ENCODE results near the gene PRKCQ.

The PRKCQ gene

GRCh38 chr10:6456067-6456466 is 124.0 kb downstream of the PRKCQ start:
- Histone ChIP-seq H3K27ac (ENCODE audit: low read depth, low read length, poor library complexity, severe bottlenecking) (no peak overlapping the region), H3K9me2 (ENCODE audit: low read depth, low read length) (no peaks in the 10 kb centered on the region), H3K4me1 (ENCODE audit: insufficient read depth, low read length, severe bottlenecking) (no peaks in the 10 kb centered on the region), H3F3A (ENCODE audit: insufficient read depth, low read length) (no peaks in the 10 kb centered on the region), H3K36me3 (ENCODE audit: insufficient read depth, low read length) (no peaks in the 10 kb centered on the region), H3K4me3 (ENCODE audit: low read depth, low read length, poor library complexity, severe bottlenecking) (no peak overlapping the region), H3K79me2 (ENCODE audit: insufficient read depth, low read length) (no peaks in the 10 kb centered on the region), H3K27me3 (ENCODE audit: insufficient read depth, low read length) (no peaks in the 10 kb centered on the region), H2AFZ (ENCODE audit: low read length) (no peak overlapping the region), H3K9me3 (ENCODE audit: low read length) (no peaks in the 10 kb centered on the region), H3K4me2 (ENCODE audit: low read length) (no peak overlapping the region), H3K9ac (ENCODE audit: low read length) (no peak overlapping the region), H4K20me1 (ENCODE audit: insufficient read depth, low read length) (no peaks in the 10 kb centered on the region)
- TF ChIP-seq, protein P1, sequence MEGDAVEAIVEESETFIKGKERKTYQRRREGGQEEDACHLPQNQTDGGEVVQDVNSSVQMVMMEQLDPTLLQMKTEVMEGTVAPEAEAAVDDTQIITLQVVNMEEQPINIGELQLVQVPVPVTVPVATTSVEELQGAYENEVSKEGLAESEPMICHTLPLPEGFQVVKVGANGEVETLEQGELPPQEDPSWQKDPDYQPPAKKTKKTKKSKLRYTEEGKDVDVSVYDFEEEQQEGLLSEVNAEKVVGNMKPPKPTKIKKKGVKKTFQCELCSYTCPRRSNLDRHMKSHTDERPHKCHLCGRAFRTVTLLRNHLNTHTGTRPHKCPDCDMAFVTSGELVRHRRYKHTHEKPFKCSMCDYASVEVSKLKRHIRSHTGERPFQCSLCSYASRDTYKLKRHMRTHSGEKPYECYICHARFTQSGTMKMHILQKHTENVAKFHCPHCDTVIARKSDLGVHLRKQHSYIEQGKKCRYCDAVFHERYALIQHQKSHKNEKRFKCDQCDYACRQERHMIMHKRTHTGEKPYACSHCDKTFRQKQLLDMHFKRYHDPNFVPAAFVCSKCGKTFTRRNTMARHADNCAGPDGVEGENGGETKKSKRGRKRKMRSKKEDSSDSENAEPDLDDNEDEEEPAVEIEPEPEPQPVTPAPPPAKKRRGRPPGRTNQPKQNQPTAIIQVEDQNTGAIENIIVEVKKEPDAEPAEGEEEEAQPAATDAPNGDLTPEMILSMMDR (IDR thresholded peaks at IDR 0.05; ENCODE audit: low read length) = no peak
- TF ChIP-seq EZH2 (IDR thresholded peaks at IDR 0.05; ENCODE audit: borderline replicate concordance, low read length) = no peak

- Histone ChIP-seq H3K27ac (ENCODE audit: low read depth, low read length, poor library complexity, severe bottlenecking) (no peak overlapping the region), H3K9ac (ENCODE audit: low read length) (no peak overlapping the region), H3K9me3 (ENCODE audit: low read length) (no peaks in the 10 kb centered on the region), H3K9me2 (ENCODE audit: low read depth, low read length) (no peaks in the 10 kb centered on the region), H3K4me1 (ENCODE audit: insufficient read depth, low read length, severe bottlenecking) (no peaks in the 10 kb centered on the region), H2AFZ (ENCODE audit: low read length) (no peak overlapping the region), H3K27me3 (ENCODE audit: insufficient read depth, low read length) (no peaks in the 10 kb centered on the region), H3K4me2 (ENCODE audit: low read length) (no peak overlapping the region), H3K79me2 (ENCODE audit: insufficient read depth, low read length) (no peaks in the 10 kb centered on the region), H3K4me3 (ENCODE audit: low read depth, low read length, poor library complexity, severe bottlenecking) (no peak overlapping the region), H3K36me3 (ENCODE audit: insufficient read depth, low read length) (no peaks in the 10 kb centered on the region), H3F3A (ENCODE audit: insufficient read depth, low read length) (no peaks in the 10 kb centered on the region), H4K20me1 (ENCODE audit: insufficient read depth, low read length) (no peaks in the 10 kb centered on the region)
- TF ChIP-seq, protein P1 (IDR thresholded peaks at IDR 0.05; ENCODE audit: low read length) = no peak
- no peak for TF ChIP-seq EZH2 (IDR thresholded peaks at IDR 0.05; ENCODE audit: borderline replicate concordance, low read length)
Observed at GRCh38 chr10:6455592-6455991, 124.5 kb downstream of the PRKCQ start.

DNA sequence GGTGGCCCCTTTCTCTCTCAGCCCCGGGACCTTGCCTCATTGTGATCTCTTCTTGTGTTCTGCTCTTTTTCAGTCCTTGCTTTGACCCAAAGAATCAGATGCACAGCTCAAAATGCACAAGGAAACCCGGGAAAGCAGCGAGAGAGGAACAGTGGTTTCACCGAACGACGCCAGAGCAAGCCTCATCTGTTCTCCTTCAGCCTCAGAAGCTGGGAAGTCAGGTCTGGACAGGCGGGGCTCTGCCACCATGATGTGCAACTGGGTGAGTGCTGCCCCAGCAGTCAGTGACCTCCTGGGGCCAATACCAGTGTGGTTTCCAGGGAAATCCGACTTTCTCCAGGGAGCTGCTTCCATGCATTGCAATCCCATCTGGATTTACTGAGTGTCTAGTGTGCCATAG is 133.4 kb downstream of the PRKCQ start:
- Histone ChIP-seq H3K9ac (ENCODE audit: low read length) (no peak overlapping the region), H3K36me3 (ENCODE audit: insufficient read depth, low read length) (no peaks in the 10 kb centered on the region), H3K9me2 (ENCODE audit: low read depth, low read length) (no peaks in the 10 kb centered on the region), H3K79me2 (ENCODE audit: insufficient read depth, low read length) (no peaks in the 10 kb centered on the region), H3K4me2 (ENCODE audit: low read length) (no peak overlapping the region), H3K27me3 (ENCODE audit: insufficient read depth, low read length) (no peaks in the 10 kb centered on the region), H3K4me3 (ENCODE audit: low read depth, low read length, poor library complexity, severe bottlenecking) (no peak overlapping the region), H4K20me1 (ENCODE audit: insufficient read depth, low read length) (no peaks in the 10 kb centered on the region), H3K9me3 (ENCODE audit: low read length) (no peaks in the 10 kb centered on the region), H3F3A (ENCODE audit: insufficient read depth, low read length) (no peaks in the 10 kb centered on the region), H2AFZ (ENCODE audit: low read length) (no peak overlapping the region), H3K4me1 (ENCODE audit: insufficient read depth, low read length, severe bottlenecking) (no peaks in the 10 kb centered on the region), H3K27ac (ENCODE audit: low read depth, low read length, poor library complexity, severe bottlenecking) (no peak overlapping the region)
- TF ChIP-seq, protein P1 (IDR thresholded peaks at IDR 0.05; ENCODE audit: low read length) = no peak
- TF ChIP-seq EZH2 (IDR thresholded peaks at IDR 0.05; ENCODE audit: borderline replicate concordance, low read length) = no peak
